ENCODE data around the gene C10orf95. TPM values are rescaled to one million over a fixed set of nuclear protein-coding genes. Genes with fewer than 3 reads are reported as not detected.

C10orf95 gene
- total and polyA plus RNA-seq, 2 experiments from 2014 or later, result not detected

GRCh38 chr10:102423372-102423968 is 27.9 kb downstream of the C10orf95 start:
- Histone ChIP-seq H3K4me2 (ENCODE audit: unreplicated experiment) (no peak overlapping the region), H3K9me3 (ENCODE audit: low read depth) (no peaks in the 10 kb centered on the region), H3K79me2 (ENCODE audit: insufficient read depth) (peaks cover 6% of the 10 kb centered on the region; the same call in 1 of the 2 replicates), H3K36me3 (ENCODE audit: low read depth) (no peaks in the 10 kb centered on the region), H3K9ac (peak overlapping the region; percentile 22; the same call in 1 of the 2 replicates), H3K4me3 (no peak overlapping the region), H3F3A (ENCODE audit: insufficient read depth) (peaks cover 19% of the 10 kb centered on the region), H3K27me3 (replicated peaks; ENCODE audit: insufficient read depth) (no peaks in the 10 kb centered on the region), H3K9me2 (ENCODE audit: insufficient read depth) (no peaks in the 10 kb centered on the region), H3K27ac (no peak overlapping the region), H4K20me1 (ENCODE audit: insufficient read depth) (no peaks in the 10 kb centered on the region), H2AFZ (no peak overlapping the region), H3K4me1 (ENCODE audit: insufficient read depth) (peaks cover 26% of the 10 kb centered on the region)
- WGBS, 2 experiments (ENCODE audit: low coverage in 1 of 2, low lambda C conversion rate in 2 of 2, missing lambda C conversion rate in 2 of 2), result 77 to 81% methylated on average over 13 of the region's 13 CpGs
- no peak for TF ChIP-seq EZH2 (IDR thresholded peaks at IDR 0.05; ENCODE audit: insufficient read depth, poor library complexity, severe bottlenecking)
- no peak for TF ChIP-seq EZH2phosphoT487 (IDR thresholded peaks at IDR 0.05; ENCODE audit: insufficient read depth, low read depth)
- DNase-seq, result no peak
- in situ Hi-C loops (cut with MboI), result no loop called here

GRCh38 chr10:102422545-102423129 is 28.7 kb downstream of the C10orf95 start:
- 2 to 3% methylated on average over 28 of the region's 28 CpGs for WGBS, 2 experiments (ENCODE audit: low coverage in 1 of 2, low lambda C conversion rate in 2 of 2, missing lambda C conversion rate in 2 of 2)
- Histone ChIP-seq H3K27me3 (replicated peaks; ENCODE audit: insufficient read depth) (no peaks in the 10 kb centered on the region), H3K4me3 (peak overlapping the region; percentile 84), H3K79me2 (ENCODE audit: insufficient read depth) (peaks cover 6% of the 10 kb centered on the region; the same call in 1 of the 2 replicates), H3F3A (ENCODE audit: insufficient read depth) (peaks cover 17% of the 10 kb centered on the region), H3K36me3 (ENCODE audit: low read depth) (no peaks in the 10 kb centered on the region), H3K27ac (peak overlapping the region; percentile 22; the same call in 1 of the 2 replicates), H3K4me1 (ENCODE audit: insufficient read depth) (peaks cover 26% of the 10 kb centered on the region), H3K9ac (peak overlapping the region; percentile 83), H3K4me2 (ENCODE audit: unreplicated experiment) (peak overlapping the region; percentile 95), H3K9me3 (ENCODE audit: low read depth) (no peaks in the 10 kb centered on the region), H4K20me1 (ENCODE audit: insufficient read depth) (no peaks in the 10 kb centered on the region), H2AFZ (peak overlapping the region; percentile 93), H3K9me2 (ENCODE audit: insufficient read depth) (no peaks in the 10 kb centered on the region)
- TF ChIP-seq EZH2 (IDR thresholded peaks at IDR 0.05; ENCODE audit: insufficient read depth, poor library complexity, severe bottlenecking) (no peak), EZH2phosphoT487 (IDR thresholded peaks at IDR 0.05; ENCODE audit: insufficient read depth, low read depth) (no peak)
- DNase-seq, result peak; percentile 92
- in situ Hi-C loops (cut with MboI), result no loop called here

- H3K4me3 ChIP-seq, result peak overlapping the region; percentile 84
- peak; percentile 71 for DNase-seq
- H3K79me2 ChIP-seq (ENCODE audit: insufficient read depth), result peaks cover 6% of the 10 kb centered on the region; the same call in 1 of the 2 replicates
- in situ Hi-C loops (cut with MboI), result no loop called here
- no peaks in the 10 kb centered on the region for H3K9me2 ChIP-seq (ENCODE audit: insufficient read depth)
- no peaks in the 10 kb centered on the region for H3K9me3 ChIP-seq (ENCODE audit: low read depth)
- peak overlapping the region; percentile 22 for H3K27ac ChIP-seq
- H3K4me1 ChIP-seq (ENCODE audit: insufficient read depth), result peaks cover 22% of the 10 kb centered on the region
- peak overlapping the region; percentile 95 for H3K4me2 ChIP-seq (ENCODE audit: unreplicated experiment)
- no peaks in the 10 kb centered on the region for H3K36me3 ChIP-seq (ENCODE audit: low read depth)
- H3F3A ChIP-seq (ENCODE audit: insufficient read depth), result peaks cover 13% of the 10 kb centered on the region; the same call in 1 of the 2 replicates
- 2 to 4% methylated on average over 22 to 60 of the region's 62 CpGs for WGBS, 2 experiments (ENCODE audit: low coverage in 1 of 2, low lambda C conversion rate in 2 of 2, missing lambda C conversion rate in 2 of 2)
- TF ChIP-seq EZH2phosphoT487 (IDR thresholded peaks at IDR 0.05; ENCODE audit: insufficient read depth, low read depth), result no peak
- TF ChIP-seq EZH2 (IDR thresholded peaks at IDR 0.05; ENCODE audit: insufficient read depth, poor library complexity, severe bottlenecking), result no peak
- peak overlapping the region; percentile 83 for H3K9ac ChIP-seq
- H2AFZ ChIP-seq, result peak overlapping the region; percentile 93
- no peaks in the 10 kb centered on the region for H4K20me1 ChIP-seq (ENCODE audit: insufficient read depth)
- no peaks in the 10 kb centered on the region for H3K27me3 ChIP-seq (replicated peaks; ENCODE audit: insufficient read depth)
Measured at GRCh38 chr10:102421757-102422512, 29.4 kb downstream of the C10orf95 start.

- TF ChIP-seq EZH2 (IDR thresholded peaks at IDR 0.05; ENCODE audit: insufficient read depth, poor library complexity, severe bottlenecking) (no peak), EZH2phosphoT487 (IDR thresholded peaks at IDR 0.05; ENCODE audit: insufficient read depth, low read depth) (no peak)
- WGBS, 2 experiments (ENCODE audit: low coverage in 1 of 2, low lambda C conversion rate in 2 of 2, missing lambda C conversion rate in 2 of 2), result 0% methylated on average over 10 to 12 of the region's 14 CpGs
- no peaks in the 10 kb centered on the region for H3K9me3 ChIP-seq (ENCODE audit: low read depth)
- no peaks in the 10 kb centered on the region for H3K27me3 ChIP-seq (replicated peaks; ENCODE audit: insufficient read depth)
- peaks cover 4% of the 10 kb centered on the region; the same call in 1 of the 2 replicates for H3K79me2 ChIP-seq (ENCODE audit: insufficient read depth)
- peak overlapping the region; percentile 93 for H2AFZ ChIP-seq
- peaks cover 13% of the 10 kb centered on the region; the same call in 1 of the 2 replicates for H3F3A ChIP-seq (ENCODE audit: insufficient read depth)
- peak overlapping the region; percentile 95 for H3K4me2 ChIP-seq (ENCODE audit: unreplicated experiment)
- in situ Hi-C loops (cut with MboI), result no loop called here
- peak overlapping the region; percentile 84 for H3K4me3 ChIP-seq
- DNase-seq, result no peak
- H4K20me1 ChIP-seq (ENCODE audit: insufficient read depth), result no peaks in the 10 kb centered on the region
- H3K9ac ChIP-seq, result peak overlapping the region; percentile 83
- no peaks in the 10 kb centered on the region for H3K9me2 ChIP-seq (ENCODE audit: insufficient read depth)
- peaks cover 18% of the 10 kb centered on the region for H3K4me1 ChIP-seq (ENCODE audit: insufficient read depth)
- H3K27ac ChIP-seq, result no peak overlapping the region
- no peaks in the 10 kb centered on the region for H3K36me3 ChIP-seq (ENCODE audit: low read depth)
Measured at GRCh38 chr10:102421507-102421756, 29.9 kb downstream of the C10orf95 start.
